ENCODE measurements around the gene MCCC1.

The MCCC1 gene

DNA sequence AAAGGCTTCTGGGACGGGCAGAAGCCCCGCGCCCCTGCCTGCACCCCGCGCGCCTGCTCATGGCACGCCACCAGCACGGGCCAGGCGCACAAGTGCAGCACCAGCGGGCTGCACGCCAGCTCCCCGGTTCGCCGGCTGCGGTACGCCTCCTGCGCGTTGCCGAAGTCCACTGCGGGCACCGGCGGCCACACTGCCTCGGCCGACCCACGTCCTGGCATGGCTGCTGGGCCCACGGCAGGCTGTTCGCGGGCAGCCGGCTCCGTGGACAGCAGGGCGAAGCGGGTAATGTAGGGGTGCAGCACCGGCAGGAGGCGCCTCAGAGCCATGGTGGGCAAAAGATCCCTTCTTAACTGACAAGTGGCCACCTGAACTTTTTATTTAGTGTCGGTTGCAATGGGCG is 34.8 kb downstream of the MCCC1 start:
- TF ChIP-seq FOXP2 (optimal IDR thresholded peaks at IDR 0.05; ENCODE audit: borderline replicate concordance, extremely low read depth, extremely low read length, insufficient read depth) (no peak), POLR2AphosphoS5 (IDR thresholded peaks at IDR 0.05; ENCODE audit: low read depth, low read length) (no peak), TAF1 (IDR thresholded peaks at IDR 0.05; ENCODE audit: borderline replicate concordance, insufficient read depth, low read length) (no peak), SIN3A (IDR thresholded peaks at IDR 0.05; ENCODE audit: borderline replicate concordance, insufficient read depth, low read length) (no peak)
- TF ChIP-seq, protein P1, sequence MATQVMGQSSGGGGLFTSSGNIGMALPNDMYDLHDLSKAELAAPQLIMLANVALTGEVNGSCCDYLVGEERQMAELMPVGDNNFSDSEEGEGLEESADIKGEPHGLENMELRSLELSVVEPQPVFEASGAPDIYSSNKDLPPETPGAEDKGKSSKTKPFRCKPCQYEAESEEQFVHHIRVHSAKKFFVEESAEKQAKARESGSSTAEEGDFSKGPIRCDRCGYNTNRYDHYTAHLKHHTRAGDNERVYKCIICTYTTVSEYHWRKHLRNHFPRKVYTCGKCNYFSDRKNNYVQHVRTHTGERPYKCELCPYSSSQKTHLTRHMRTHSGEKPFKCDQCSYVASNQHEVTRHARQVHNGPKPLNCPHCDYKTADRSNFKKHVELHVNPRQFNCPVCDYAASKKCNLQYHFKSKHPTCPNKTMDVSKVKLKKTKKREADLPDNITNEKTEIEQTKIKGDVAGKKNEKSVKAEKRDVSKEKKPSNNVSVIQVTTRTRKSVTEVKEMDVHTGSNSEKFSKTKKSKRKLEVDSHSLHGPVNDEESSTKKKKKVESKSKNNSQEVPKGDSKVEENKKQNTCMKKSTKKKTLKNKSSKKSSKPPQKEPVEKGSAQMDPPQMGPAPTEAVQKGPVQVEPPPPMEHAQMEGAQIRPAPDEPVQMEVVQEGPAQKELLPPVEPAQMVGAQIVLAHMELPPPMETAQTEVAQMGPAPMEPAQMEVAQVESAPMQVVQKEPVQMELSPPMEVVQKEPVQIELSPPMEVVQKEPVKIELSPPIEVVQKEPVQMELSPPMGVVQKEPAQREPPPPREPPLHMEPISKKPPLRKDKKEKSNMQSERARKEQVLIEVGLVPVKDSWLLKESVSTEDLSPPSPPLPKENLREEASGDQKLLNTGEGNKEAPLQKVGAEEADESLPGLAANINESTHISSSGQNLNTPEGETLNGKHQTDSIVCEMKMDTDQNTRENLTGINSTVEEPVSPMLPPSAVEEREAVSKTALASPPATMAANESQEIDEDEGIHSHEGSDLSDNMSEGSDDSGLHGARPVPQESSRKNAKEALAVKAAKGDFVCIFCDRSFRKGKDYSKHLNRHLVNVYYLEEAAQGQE (IDR thresholded peaks at IDR 0.05; ENCODE audit: insufficient read depth in 1 of 2, low read depth in 2 of 2, low read length in 2 of 2), result no peak

DNA sequence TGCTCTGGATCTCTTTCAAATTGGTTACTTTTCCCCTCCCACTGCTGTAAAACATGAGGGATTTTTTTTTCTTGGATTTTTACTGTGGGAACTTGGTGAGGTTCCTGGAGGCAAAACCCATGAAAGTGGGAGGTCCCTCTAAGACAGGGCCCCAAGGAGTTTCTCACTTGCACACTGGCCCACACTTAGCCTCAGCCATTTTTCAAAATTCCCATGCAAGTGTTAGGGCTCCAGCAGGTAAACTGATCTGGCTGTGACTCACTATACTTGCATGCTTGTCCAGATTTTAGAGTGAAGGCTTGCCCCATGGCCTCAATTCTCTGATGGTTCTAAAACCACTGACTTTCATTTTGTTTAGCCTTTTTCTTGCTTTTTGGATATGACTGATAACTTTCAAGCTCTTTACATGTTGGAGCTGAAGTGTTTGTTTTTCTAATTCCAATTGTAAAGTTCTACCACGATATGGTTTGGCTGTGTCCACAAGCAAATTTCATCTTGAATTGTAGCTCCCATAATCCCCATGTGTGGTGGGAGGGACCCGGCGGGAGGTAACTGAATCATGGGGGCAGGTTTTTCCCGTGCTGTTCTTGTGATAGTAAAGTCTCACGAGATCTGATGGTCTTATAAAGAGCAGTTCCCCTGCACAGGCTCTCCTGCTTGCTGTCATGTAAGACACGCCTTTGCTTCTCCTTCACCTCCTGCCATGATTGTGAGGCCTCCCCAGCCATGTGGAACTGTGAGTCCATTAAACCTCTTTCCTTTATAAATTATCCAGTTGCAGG is 37.7 kb downstream of the MCCC1 start:
- TF ChIP-seq TAF1 (IDR thresholded peaks at IDR 0.05; ENCODE audit: borderline replicate concordance, insufficient read depth, low read length) (no peak), POLR2AphosphoS5 (IDR thresholded peaks at IDR 0.05; ENCODE audit: low read depth, low read length) (no peak)

DNA sequence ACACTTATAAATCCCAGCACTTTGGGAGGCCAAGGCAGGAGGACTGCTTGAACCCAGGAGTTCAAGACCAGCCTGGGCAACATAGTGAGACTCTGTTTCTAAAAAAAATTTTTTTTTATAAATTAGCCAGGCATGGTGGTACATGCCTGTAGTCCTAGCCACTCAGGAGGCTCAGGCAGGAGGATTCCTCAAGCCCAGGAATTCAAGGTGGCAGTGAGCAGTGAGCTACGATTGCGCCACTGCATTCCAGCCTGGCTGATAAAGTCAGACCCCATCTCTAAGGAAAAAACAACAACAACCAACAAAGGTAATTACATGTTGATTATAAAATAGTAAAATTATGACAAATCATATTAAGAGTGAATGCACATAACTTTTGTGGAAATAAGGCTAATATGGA is 40.9 kb downstream of the MCCC1 start:
- TF ChIP-seq FOXP2 (optimal IDR thresholded peaks at IDR 0.05; ENCODE audit: borderline replicate concordance, extremely low read depth, extremely low read length, insufficient read depth) (no peak), SIN3A (IDR thresholded peaks at IDR 0.05; ENCODE audit: borderline replicate concordance, insufficient read depth, low read length) (no peak), POLR2AphosphoS5 (IDR thresholded peaks at IDR 0.05; ENCODE audit: low read depth, low read length) (no peak), TAF1 (IDR thresholded peaks at IDR 0.05; ENCODE audit: borderline replicate concordance, insufficient read depth, low read length) (no peak)
- TF ChIP-seq, protein P1 (IDR thresholded peaks at IDR 0.05; ENCODE audit: insufficient read depth in 1 of 2, low read depth in 2 of 2, low read length in 2 of 2), result no peak

DNA sequence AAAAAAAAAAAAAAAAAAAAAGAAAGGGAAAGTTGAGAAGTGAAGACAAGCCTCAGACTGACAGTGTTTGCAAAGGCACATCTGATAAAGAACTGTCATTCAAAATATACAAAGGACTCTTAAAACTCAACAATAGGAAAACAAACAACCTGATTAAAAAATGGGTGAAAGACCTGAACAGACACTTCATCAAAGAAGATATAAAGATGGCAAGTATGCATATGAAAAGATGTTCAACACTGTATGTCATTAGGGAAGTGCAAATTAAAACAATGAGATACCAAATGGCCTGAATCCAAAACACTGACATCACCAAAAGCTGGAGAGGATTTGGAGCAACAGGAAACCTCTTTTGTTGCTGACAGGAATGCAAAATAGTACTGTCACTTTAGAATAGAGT is 48.6 kb downstream of the MCCC1 start:
- TF ChIP-seq SIN3A (IDR thresholded peaks at IDR 0.05; ENCODE audit: borderline replicate concordance, insufficient read depth, low read length), result no peak
- no peak for TF ChIP-seq TAF1 (IDR thresholded peaks at IDR 0.05; ENCODE audit: borderline replicate concordance, insufficient read depth, low read length)
- TF ChIP-seq, protein P1 (IDR thresholded peaks at IDR 0.05; ENCODE audit: insufficient read depth in 1 of 2, low read depth in 2 of 2, low read length in 2 of 2), result no peak

DNA sequence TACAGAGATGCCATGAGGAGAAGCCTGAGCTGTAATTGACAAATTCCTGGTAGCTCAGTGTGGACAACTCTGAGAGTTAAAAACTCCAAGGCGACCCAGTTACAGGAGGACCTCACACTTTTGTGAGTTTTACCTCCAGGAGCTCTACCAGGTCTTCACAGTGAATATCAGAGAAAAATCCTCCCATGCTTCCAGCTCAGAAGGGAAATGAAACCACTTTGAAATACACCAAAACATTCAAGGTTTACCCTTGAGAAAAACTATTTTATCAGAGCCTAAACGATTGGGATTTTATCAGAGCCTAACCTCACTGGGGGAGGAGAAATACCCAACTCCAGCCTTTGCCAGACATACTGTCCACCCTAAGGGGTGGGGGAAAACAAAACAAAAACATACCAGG is 52.4 kb downstream of the MCCC1 start:
- TF ChIP-seq TAF1 (IDR thresholded peaks at IDR 0.05; ENCODE audit: borderline replicate concordance, insufficient read depth, low read length) (no peak), FOXP2 (optimal IDR thresholded peaks at IDR 0.05; ENCODE audit: borderline replicate concordance, extremely low read depth, extremely low read length, insufficient read depth) (no peak), POLR2AphosphoS5 (IDR thresholded peaks at IDR 0.05; ENCODE audit: low read depth, low read length) (no peak)
- TF ChIP-seq, protein P1 (IDR thresholded peaks at IDR 0.05; ENCODE audit: insufficient read depth in 1 of 2, low read depth in 2 of 2, low read length in 2 of 2), result no peak
